Kidney tubule cell (primary cell): Measurements from ENCODE around the gene UPP1.
"Not testable (repeated sequence)": the region's sequence is repeated elsewhere in the genome, so short reads cannot be mapped to it uniquely, and the experiment has no call there.

Experiments
- DNase-seq: peaks from one replicate; pipeline ENCODE4 v3.0.0-alpha.2; 2018; ENCODE audit warnings: low spot score

UPP1 gene

DNA sequence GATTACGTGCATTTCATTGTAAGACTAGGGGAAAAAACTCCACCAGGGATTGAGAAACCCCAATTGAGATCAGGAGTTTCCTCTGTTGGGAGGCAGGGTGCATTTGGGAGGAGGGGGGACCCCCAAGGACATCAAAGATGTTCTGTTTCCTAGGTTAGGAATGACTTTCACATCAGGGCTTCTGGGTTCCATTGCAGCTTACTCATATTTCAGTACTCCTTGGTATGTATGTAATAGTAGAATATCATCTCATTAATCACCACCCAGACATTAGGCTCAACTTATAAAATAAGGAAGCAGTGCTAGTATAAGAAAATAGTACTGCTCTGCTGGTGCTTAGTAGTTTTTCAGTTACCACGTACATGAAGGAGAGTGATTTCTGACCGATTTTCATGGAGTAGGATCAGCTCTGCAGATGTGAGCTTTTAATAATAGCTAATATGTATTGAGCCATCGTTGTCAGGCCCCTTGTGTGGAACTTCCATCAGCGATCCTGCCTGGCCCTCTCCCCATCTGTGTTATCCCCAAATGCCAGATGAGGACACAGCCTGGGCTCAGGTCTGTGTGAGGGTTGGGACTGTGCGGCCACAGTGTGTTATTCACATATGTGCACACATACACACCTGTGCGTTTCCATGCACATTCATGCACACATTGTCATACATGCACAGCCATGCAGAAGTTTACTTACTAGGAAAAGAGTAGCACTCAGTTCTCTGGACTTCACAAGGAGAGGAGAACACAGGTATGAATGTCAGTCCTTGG lies 23.5 kb downstream of the UPP1 start:
- peak; percentile 60 for DNase-seq

DNA sequence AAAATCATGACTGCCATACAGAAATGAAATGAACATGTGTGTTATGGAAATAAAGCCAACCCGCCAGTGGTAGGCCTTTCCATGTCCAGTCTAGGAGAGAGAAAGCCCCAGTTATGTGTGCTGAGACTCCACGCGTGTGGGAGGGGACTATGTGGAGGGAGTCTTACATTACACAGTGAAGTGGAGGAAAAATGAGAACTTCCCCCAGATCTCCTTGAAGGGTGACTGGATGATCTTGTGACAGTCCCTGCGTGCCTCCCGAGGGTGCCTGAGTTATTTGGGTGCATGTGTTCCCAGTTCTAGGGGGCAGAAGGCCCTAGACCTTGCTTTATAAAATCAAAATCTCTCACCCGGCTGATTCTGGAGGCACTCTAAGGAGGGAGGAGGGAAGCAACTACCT lies 24.2 kb downstream of the UPP1 start:
- DNase-seq: no peak

- DNase-seq: no peak
Measured at GRCh38 chr7:48114115-48114514, 25.1 kb downstream of the UPP1 start.

DNA sequence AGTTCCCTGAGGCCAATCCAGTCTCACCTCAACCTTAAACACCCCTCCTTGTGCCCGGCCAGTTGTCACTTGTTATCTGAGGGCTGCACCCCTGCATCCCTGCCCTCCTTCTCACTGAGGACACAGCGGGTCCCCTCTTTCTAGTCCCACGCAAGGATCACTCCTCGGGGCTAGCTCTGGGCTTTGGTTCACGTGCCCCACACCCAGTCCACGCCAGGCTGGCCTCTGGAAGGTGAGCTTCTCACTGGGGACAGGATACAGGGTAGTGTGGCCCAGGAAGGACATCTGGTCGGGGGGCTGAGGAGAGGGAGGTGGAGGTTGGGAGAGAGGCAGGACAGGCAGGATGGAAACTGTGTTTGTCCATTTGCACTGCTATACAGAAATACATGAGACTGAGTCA lies 25.5 kb downstream of the UPP1 start:
- no peak for DNase-seq

GRCh38 chr7:48116043-48116442 lies 27.0 kb downstream of the UPP1 start:
- DNase-seq: no peak

GRCh38 chr7:48118041-48118440 lies 29.0 kb downstream of the UPP1 start:
- no peak for DNase-seq

DNA sequence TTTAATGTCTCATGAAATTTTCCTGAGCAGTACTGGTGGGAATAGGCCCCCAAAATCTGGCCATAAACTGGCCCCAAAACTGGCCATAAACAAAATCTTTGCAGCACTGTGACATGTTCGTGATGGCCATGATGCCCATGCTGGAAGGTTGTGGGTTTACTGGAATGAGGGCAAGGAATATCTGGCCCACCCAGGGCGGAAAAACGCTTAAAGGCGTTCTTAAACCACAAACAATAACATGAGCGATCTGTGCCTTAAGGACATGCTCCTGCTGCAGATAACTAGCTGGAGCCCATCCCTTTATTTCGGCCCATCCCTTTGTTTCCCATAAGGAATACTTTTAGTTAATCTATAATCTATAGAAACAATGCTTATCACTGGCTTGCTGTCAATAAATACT lies 31.5 kb downstream of the UPP1 start:
- DNase-seq: not testable (repeated sequence)

GRCh38 chr7:48126037-48126436 lies 37.0 kb downstream of the UPP1 start:
- DNase-seq: no peak

GRCh38 chr7:48130658-48131108 lies 41.6 kb downstream of the UPP1 start:
- DNase-seq: no peak

DNA sequence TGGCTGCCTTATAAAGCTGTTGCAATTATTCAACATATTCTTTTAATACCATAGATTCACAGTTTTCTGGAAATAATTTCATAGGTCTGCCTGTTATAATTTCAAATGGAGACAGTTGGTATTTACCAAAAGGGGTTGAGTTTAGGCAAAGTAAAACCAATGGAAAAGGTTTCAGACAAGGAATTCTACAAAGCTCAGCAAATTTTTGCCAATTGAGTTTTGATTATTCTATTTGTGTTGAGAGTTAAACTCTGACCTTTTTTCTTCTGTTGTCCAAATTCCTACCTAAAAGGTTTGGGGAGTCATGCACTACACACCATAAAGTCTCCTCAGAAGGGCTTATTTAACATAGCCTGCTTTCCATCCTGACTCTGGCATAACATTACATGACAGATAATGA lies 43.7 kb downstream of the UPP1 start:
- DNase-seq: no peak

GRCh38 chr7:48139459-48139858 lies 50.4 kb downstream of the UPP1 start:
- no peak for DNase-seq

GRCh38 chr7:48140001-48140681 lies 51.1 kb downstream of the UPP1 start:
- peak; percentile 52 for DNase-seq

GRCh38 chr7:48141521-48141920 lies 52.5 kb downstream of the UPP1 start:
- no peak for DNase-seq

DNA sequence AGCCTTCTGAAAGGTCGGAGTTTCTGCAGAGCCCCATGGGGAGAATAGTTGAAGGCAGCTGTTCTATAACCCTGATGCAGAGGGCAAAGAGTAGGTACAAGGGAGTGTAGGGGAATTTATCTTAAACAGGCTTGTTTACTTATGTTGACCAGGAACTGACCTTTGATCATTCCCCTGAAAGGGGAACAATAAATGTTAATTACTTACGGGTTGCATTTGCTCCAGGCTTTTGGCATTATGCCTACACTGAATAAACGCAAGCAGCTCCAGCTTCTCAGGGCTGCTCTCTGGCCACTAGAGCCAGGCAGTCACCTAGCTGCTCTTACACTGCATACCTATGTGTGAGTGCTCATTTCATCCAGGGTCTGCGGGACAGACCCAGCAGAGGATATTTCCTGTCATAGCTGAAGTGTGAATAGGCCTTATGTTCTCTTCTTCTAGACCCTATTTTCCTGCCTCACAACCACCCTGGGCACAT lies 55.3 kb downstream of the UPP1 start:
- no peak for DNase-seq

DNA sequence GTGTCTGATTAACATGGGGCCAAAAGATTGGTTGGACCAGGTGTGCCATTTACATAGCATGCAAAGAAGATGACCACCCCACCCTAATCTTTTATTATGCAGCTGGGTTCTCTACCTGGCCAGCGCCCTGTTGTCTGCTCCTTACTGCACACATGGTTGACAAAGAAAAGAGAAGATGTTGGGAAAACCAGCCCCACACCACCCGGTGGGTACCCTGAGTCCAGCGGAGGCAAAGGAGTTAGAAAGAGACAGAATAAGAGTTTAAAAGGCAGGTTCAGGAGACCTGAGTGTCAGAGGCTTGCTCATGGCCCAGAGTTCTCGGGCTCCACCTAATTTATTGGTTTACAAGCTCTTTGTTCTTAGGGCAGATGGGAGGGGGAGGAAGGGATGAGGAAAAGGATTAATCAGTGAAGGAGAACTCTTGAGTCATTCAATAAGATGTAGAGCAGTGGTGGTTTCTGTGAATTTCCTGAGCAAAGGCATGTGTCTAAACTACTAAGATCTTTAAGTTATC lies 58.1 kb downstream of the UPP1 start:
- DNase-seq: peak; percentile 43

GRCh38 chr7:48147690-48148089 lies 58.6 kb downstream of the UPP1 start:
- DNase-seq: not testable (repeated sequence)

- DNase-seq: no peak
Measured at GRCh38 chr7:48148311-48148710, 59.2 kb downstream of the UPP1 start.

- DNase-seq: no peak
Measured at GRCh38 chr7:48149058-48149457, 60.0 kb downstream of the UPP1 start.

GRCh38 chr7:48150086-48150485 lies 61.0 kb downstream of the UPP1 start:
- DNase-seq: no peak

GRCh38 chr7:48154792-48155413 lies 65.8 kb downstream of the UPP1 start:
- peak; percentile 52 for DNase-seq
